ENCODE measurements around the gene ADAMTS2. TPM values are rescaled to one million over a fixed set of nuclear protein-coding genes. Genes with fewer than 3 reads are reported as not detected.

The ADAMTS2 gene
- total RNA-seq, 3 donors from 2014 or later (not counting 1 experiment from before 2014, with no cell fraction given), result 0.28 TPM; not detected in 2

GRCh38 chr5:179268399-179268952 lies 76.8 kb downstream of the ADAMTS2 start:
- no peaks in the 10 kb centered on the region for H3K27me3 Mint-ChIP-seq (ENCODE audit: low read depth in 2 of 2)
- WGBS (ENCODE audit: insufficient coverage), result 88% methylated on average over 16 of the region's 16 CpGs

GRCh38 chr5:179267671-179268083 lies 77.6 kb downstream of the ADAMTS2 start:
- no peaks in the 10 kb centered on the region for H3K27me3 Mint-ChIP-seq (ENCODE audit: low read depth in 2 of 2)
- Histone ChIP-seq H3K27me3 (ENCODE audit: control insufficient read depth, insufficient read depth, low read length) (no peaks in the 10 kb centered on the region), H3K9me3 (ENCODE audit: control insufficient read depth, insufficient read depth, low read length) (no peaks in the 10 kb centered on the region), H3K4me3 (ENCODE audit: low read length) (no peak overlapping the region), H3K4me1 (ENCODE audit: control insufficient read depth, insufficient read depth, low read length) (no peaks in the 10 kb centered on the region), H3K36me3 (ENCODE audit: control insufficient read depth, insufficient read depth, low read length) (no peaks in the 10 kb centered on the region), H3K27ac (ENCODE audit: low read length) (no peak overlapping the region)
- intact Hi-C loops (cut with micrococcal nuclease), result no loop called here
- no peak for DNase-seq
- no peaks in the 10 kb centered on the region for H3K4me1 Mint-ChIP-seq
- H3K36me3 Mint-ChIP-seq, result no peaks in the 10 kb centered on the region
- ATAC-seq, result no peak
- no peaks in the 10 kb centered on the region for H3K9me3 Mint-ChIP-seq
- no peak overlapping the region for H3K4me3 Mint-ChIP-seq
- 82% methylated on average over 9 of the region's 10 CpGs for WGBS (ENCODE audit: insufficient coverage)
- no peak for TF ChIP-seq CTCF (IDR thresholded peaks at IDR 0.05)
- H3K27ac Mint-ChIP-seq, result no peak overlapping the region

More at GRCh38 chr5:179268399-179268952, 76.8 kb downstream of the ADAMTS2 start:
- no peak for ATAC-seq
- no peaks in the 10 kb centered on the region for H3K4me1 Mint-ChIP-seq
- Histone ChIP-seq H3K27me3 (ENCODE audit: control insufficient read depth, insufficient read depth, low read length) (no peaks in the 10 kb centered on the region), H3K4me3 (ENCODE audit: low read length) (no peak overlapping the region), H3K4me1 (ENCODE audit: control insufficient read depth, insufficient read depth, low read length) (no peaks in the 10 kb centered on the region), H3K27ac (ENCODE audit: low read length) (no peak overlapping the region), H3K9me3 (ENCODE audit: control insufficient read depth, insufficient read depth, low read length) (no peaks in the 10 kb centered on the region), H3K36me3 (ENCODE audit: control insufficient read depth, insufficient read depth, low read length) (no peaks in the 10 kb centered on the region)
- intact Hi-C loops (cut with micrococcal nuclease), result no loop called here
- no peak overlapping the region for H3K4me3 Mint-ChIP-seq
- no peak overlapping the region for H3K27ac Mint-ChIP-seq
- peak in 1 of 2 donors; percentile 4 for DNase-seq
- no peaks in the 10 kb centered on the region for H3K36me3 Mint-ChIP-seq
- no peaks in the 10 kb centered on the region for H3K9me3 Mint-ChIP-seq
- no peak for TF ChIP-seq CTCF (IDR thresholded peaks at IDR 0.05)

GRCh38 chr5:179267071-179267670 lies 78.1 kb downstream of the ADAMTS2 start:
- Mint-ChIP-seq H3K9me3 (no peaks in the 10 kb centered on the region), H3K4me3 (no peak overlapping the region), H3K27ac (no peak overlapping the region), H3K36me3 (no peaks in the 10 kb centered on the region), H3K4me1 (no peaks in the 10 kb centered on the region), H3K27me3 (ENCODE audit: low read depth in 2 of 2) (no peaks in the 10 kb centered on the region)
- TF ChIP-seq CTCF (IDR thresholded peaks at IDR 0.05), result no peak
- intact Hi-C loops (cut with micrococcal nuclease), result no loop called here
- Histone ChIP-seq H3K4me1 (ENCODE audit: control insufficient read depth, insufficient read depth, low read length) (no peaks in the 10 kb centered on the region), H3K27me3 (ENCODE audit: control insufficient read depth, insufficient read depth, low read length) (no peaks in the 10 kb centered on the region), H3K36me3 (ENCODE audit: control insufficient read depth, insufficient read depth, low read length) (no peaks in the 10 kb centered on the region), H3K27ac (ENCODE audit: low read length) (no peak overlapping the region), H3K9me3 (ENCODE audit: control insufficient read depth, insufficient read depth, low read length) (no peaks in the 10 kb centered on the region), H3K4me3 (ENCODE audit: low read length) (no peak overlapping the region)
- DNase-seq (peak in 1 of 2 donors; percentile 6), ATAC-seq (no peak)
- 78% methylated on average over 13 of the region's 17 CpGs for WGBS (ENCODE audit: insufficient coverage)

All from natural killer cell (primary cell).